ENCODE data around the gene CALHM5.

Gene CALHM5

GRCh38 chr6:116507324-116507723 is 4.1 kb upstream of the CALHM5 start:
- no peak for DNase-seq (ENCODE audit: low read depth in 1 of 2, low spot score in 1 of 2)

DNA sequence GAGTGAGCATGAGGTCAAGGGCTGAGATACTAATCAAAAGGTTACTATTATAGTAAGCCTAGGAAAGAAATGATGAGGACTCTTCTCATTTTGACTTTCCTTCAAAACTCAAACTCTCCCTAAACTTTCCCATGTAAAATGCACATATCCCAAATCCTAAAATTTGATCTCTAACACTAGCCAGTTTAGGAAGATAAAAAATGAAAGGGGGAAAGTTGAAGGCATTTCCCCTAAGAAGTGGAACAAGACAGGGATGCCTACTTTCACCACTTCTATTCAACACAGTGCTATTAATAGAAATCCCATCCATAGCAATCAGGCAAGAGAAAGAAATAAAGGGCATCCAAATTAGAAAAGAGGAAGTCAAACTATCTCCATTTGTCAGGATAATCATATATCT is 2.9 kb upstream of the CALHM5 start:
- DNase-seq (ENCODE audit: low read depth in 1 of 2, low spot score in 1 of 2): no peak

DNA sequence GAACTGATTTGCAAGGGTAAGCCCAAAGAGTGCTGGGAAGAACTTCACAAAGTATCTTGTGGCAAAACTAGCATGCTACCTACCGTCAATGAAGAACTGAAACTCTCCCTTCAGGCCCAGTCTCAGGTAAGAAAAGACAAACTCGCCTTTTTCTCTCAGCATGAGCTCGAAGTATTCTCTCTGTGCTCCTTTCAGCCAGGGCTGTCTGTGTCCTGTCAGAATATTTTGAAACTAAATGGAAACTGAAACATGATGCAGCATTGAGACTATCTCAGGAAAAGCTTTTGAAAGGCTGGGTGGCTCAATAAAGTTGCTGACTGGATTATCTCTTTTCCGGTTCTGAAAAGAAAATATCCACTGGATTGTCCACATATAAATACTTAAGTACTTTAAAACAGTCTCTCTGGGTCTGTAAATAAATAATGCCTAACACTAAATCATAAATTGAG is 696 bp downstream of the CALHM5 start:
- DNase-seq (ENCODE audit: low read depth in 1 of 2, low spot score in 1 of 2): no peak

DNA sequence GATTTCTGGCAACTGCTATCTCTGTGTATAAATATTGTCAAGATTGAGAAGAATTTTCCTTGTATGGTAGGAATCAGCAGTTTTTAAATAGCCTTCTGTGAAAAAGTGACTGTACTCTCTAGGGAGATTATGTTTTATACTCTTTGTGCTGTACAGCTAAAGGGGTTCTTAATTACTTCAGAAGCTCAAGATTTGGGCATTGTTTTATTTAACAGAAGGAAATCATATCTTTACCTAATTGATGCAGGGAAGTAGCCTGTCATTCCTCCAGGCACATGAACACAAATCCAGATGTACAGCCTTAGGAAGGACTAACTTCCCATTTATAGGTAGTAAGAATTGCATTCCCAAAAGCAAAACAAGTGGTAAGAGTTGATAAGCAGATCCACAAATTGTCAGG is 1.3 kb downstream of the CALHM5 start:
- DNase-seq (ENCODE audit: low read depth in 1 of 2, low spot score in 1 of 2): no peak

DNA sequence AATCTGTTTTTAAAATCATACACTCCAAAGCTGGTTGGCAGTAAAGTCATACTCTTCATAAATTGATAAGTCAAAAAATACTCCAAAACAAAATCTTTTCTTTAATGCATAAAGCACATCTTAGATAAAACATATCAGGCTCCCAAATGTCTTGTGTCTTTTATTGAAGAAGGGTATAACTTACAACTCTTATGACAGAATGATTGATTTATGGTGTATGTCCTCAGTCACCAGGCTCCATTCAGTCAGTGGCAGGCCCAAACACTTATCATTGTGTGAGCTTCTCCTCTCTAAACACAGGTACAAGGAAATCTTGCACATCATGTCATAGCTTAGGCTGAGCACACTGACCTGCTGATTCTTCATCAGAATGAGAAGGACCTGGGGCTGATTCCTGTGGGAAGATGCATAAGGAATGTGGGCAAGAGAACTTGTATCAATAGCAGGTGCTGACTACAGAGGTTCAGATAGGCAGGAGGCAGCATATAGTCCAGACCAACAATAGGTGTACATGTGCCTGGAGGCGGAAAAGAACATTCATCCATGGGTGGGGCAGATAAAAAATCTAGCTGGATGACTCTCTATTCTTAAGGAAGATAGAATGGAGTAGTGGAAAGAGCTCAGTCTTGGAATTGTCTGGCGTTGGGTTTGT is 1.9 kb downstream of the CALHM5 start:
- DNase-seq (ENCODE audit: low read depth in 1 of 2, low spot score in 1 of 2): no peak

DNA sequence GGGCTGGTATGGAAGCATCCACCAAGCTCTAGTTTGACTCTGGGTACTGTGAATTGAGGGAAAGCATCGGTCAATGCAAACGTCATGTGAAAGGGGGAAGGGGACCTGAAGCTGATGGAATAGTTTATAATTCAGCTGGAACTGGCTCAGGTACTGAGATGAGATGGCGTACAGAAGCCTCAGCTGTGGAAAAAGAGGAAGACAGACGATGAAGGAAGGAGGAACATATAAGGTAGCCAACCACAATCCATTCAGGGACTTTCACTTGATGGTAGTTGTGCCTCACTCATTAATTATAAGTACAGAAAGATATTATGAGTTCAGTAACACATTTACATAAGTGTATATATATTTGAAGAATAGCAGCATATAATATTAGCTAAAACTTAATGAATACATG is 2.7 kb downstream of the CALHM5 start:
- DNase-seq (ENCODE audit: low read depth in 1 of 2, low spot score in 1 of 2): no peak

GRCh38 chr6:116515141-116515540 is 3.7 kb downstream of the CALHM5 start:
- no peak for DNase-seq (ENCODE audit: low read depth in 1 of 2, low spot score in 1 of 2)

DNA sequence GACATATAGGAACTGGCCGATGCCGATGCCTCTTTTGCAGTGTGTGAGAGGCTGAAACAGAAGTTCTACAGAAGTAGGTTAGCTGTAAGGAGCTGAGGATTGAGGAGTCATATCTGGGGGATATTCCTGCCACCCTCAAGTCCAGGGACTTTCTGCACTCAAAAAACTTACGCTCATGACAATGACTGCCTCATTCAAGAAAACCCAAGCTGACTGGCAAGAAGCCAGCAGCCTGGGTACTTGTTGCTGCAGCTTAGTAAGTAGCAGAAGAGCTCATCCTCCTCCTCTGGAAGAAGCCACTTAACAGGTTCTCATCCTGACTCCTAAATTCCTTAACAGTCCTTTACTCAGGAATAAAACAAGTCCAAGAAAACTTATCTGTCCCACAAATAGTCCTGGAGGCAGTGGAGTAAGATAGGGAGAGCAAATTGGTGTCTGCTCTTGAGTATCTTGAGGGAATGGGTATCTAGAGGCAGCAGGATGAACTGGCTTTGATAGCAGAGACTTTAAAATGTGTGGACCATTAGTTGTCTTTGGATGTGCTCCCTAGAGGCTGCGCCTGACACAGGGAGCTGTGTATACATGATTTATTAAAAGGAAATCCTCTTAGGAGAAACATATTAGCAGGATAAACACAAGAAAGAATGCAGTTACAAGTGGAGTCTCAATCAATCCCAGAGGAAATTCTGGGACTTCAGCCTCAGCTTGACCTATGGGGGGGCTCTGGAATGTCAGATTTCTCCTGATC is 7.4 kb downstream of the CALHM5 start:
- no peak for DNase-seq (ENCODE audit: low read depth in 1 of 2, low spot score in 1 of 2)

GRCh38 chr6:116522896-116523295 is 11.5 kb downstream of the CALHM5 start:
- no peak for DNase-seq (ENCODE audit: low read depth in 1 of 2, low spot score in 1 of 2)

DNA sequence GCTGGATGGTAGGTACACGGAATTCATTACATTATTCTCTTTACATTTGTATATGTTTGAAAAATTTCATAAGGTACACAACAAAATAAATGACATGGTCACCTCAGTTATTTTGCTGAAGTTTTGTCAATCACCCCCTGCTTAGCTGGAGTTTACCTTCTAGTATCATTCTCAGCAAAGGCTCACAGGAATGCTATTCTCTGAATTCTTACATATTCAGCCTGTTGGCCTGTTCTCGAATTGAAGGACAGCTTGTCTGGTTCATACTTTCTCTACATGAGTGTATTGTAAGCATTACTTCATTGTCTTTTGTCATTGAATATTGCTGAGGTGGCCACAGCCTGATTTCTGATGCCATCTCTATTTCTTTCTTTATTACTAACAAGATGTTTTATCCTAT is 12.8 kb downstream of the CALHM5 start:
- no peak for DNase-seq (ENCODE audit: low read depth in 1 of 2, low spot score in 1 of 2)

- no peak for DNase-seq (ENCODE audit: low read depth in 1 of 2, low spot score in 1 of 2)
These were observed 16.7 kb downstream of the CALHM5 start for GRCh38 chr6:116528133-116528532.

DNA sequence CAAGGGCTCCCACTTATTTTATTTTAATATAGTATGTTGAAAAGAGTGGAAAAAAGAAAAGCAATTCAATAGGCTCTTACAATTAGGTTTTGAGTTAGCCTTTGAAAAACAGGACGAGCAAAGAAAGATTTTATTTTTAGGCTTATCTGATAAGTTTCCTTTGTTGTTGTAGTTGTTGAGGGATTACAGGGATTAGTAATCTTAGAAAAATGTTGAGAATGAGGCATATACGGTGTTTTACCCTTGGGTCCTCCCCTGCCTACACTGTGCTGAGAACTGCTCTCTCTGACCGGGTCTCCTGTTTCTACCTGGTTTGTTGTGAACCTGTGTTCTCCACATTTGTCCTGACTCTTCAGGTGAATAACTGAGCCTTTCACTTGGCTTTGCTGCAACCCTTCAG is 17.3 kb downstream of the CALHM5 start:
- DNase-seq (ENCODE audit: low read depth in 1 of 2, low spot score in 1 of 2): no peak

DNA sequence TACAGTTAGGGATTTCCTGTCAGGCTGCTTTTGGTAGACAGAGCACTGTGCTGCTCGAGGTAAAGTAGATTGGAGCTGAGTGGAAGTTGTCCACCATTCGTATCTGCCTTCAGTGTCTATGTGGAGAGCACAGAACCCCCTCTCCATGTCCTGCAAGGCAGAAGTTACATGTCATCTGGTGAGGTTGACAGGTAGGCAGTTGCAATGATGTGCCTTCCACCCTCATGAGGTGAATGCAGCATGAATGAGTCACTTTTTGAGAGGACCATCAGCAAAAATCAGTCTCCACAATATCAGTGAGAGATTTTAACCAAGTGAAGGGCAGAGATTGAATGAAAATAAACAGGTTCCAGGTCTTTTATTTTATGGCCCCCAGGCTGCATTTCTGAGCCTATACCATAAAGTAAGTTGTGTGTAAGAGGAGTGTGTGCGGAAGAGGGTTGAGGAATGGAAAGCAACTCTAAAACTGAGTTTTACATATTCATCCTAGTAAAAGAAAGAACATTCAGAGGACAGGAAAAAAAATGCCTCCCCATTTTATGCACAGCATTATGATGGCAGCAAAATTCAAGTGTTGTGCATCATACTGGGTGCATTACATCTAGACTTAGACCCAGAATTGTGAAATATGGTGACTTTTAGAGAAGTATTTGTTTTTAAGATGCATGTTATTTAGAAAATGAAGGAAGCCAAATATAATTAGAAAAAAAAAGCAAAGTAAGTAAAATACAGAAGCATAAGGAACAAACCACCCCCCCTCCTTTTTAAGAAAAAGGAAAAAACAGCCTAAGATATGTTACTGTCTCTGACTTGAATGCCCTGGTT is 18.2 kb downstream of the CALHM5 start:
- no peak for DNase-seq (ENCODE audit: low read depth in 1 of 2, low spot score in 1 of 2)

- no peak for DNase-seq (ENCODE audit: low read depth in 1 of 2, low spot score in 1 of 2)
These were observed 19.0 kb downstream of the CALHM5 start for GRCh38 chr6:116530436-116530835.

DNA sequence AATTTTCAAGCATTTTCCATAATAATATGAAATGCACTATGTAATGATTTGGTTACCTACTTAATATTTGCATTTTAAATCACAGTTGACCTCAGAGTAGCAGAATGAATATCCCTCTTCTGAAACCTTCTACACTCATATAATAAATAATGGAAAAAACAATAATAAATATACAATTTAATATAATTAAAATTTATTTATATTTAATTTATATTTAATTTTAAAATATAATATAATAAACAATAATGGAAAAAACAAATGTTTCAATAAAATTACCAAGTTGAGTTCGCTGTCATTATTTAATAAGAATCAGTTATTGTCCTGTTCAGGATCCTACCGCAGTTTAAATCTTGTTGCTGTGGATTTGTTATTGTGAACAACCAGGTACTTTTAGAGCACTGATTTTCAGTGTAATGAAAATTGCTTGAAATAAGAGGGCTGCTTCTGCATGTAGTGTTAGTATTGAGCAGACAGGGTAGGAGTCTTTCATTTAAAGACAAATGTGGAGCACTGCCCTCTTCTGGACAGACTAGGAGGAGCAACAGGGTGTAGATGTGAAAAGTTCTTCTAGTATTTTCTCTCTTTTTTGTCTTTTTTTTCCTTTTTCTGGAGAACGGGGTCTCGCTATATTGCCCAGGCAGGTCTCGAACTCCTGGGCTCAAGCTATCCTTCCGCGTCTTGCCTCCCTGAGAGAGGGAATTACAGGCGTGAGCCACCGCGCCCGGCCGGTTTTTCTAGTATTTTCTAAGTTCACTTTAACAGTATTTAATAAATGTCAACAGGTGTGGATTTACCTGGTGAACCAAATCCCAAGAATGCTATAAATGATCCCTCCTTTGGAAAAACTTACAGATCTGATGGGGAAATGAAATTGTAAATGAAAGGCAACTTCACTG is 20.5 kb downstream of the CALHM5 start:
- DNase-seq (ENCODE audit: low read depth in 1 of 2, low spot score in 1 of 2): peak in 1 of 2 donors; percentile 8

DNA sequence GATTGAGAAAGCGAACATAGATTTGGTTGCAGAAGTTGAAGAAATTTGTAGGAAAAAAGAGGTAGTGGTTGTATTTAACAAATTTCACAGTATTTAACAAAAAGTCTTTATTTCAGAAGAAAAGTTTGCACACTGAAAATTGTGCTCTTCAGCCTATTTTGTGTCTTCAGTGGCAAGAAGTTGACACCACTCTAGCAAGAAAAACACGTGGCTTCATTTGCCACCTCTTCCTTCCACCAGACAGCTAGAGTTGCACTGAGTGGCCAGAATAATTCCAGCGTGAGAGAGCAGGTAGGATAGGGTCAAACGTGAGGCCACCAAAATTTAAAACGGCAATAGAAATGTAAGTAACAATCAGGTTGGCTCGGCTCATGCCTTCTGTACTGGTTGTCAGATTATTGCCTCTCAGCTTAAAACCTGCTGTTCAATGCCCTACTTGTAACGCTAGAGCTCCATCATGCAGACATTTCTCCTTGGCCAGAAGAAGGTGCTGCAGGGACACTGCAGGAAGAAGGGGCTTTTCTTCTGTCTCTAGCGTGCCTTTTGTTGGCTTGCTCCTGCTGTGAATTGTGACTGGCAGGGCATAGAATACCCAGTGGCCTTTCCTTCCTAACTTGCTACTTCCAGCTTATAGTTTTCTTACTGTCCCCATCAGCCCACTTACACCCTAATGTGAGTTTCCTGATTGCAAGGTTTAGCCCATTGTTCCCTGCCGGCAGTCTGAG is 22.0 kb downstream of the CALHM5 start:
- DNase-seq (ENCODE audit: low read depth in 1 of 2, low spot score in 1 of 2): no peak

DNA sequence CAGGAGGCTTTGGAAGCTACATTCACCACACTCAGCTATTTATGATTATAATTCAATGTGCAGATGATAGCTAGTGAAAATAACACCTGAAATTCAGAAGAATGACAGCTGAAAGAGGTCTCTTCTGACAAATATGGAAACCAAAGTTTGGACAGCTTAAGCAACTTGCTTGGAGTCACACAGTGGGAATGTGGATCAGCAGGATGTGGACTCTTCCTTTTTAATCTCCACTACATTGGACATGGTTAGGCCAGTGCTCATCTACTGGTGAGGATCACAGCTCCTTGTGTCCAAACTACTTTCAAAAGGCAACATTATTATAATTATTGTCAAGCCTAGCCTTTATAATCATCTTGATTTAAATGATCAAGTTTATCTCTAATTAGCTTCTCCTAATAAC is 23.7 kb downstream of the CALHM5 start:
- no peak for DNase-seq (ENCODE audit: low read depth in 1 of 2, low spot score in 1 of 2)

- no peak for DNase-seq (ENCODE audit: low read depth in 1 of 2, low spot score in 1 of 2)
These were observed 24.8 kb downstream of the CALHM5 start for GRCh38 chr6:116536216-116536621.

DNA sequence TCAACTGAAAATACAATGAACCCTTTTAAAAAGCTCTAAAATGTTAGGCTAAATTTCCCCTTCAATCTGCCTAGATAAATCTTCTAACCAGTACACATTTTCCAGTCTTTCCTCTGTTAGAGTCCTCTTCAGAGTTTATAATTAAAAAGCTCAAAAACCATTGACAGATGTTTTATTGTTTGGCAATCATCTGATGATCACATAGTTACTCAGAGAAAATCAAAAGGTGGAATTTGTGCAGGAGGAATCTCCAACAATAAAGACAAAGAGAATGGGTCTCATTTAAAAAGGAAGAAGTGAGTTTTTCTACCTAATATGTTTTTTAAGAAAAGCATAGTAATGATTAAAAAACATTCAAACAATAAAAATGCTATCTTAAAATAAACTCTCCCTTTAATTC is 31.0 kb downstream of the CALHM5 start:
- DNase-seq (ENCODE audit: low read depth in 1 of 2, low spot score in 1 of 2): no peak

GRCh38 chr6:116543149-116543548 is 31.7 kb downstream of the CALHM5 start:
- DNase-seq (ENCODE audit: low read depth in 1 of 2, low spot score in 1 of 2): no peak
